K562 (cell line): ENCODE results near the gene UGT1A9. TPM values are rescaled to one million over a fixed set of nuclear protein-coding genes. Genes with fewer than 3 reads are reported as not detected.

Experiments used
- ATAC-seq: fragments of 200-7000 bp; cut with Tn5 transposase; 3 replicates; pipeline ENCODE4 v1.9.1; 2020; ENCODE audit warnings: moderate library complexity
- BruUV-seq: library from RNA; stranded (reverse); fragments of 400-500 nt; replicated peaks from 2 replicates; lab custom pipeline; 2021; lab: Mats Ljungman, UMichigan
- CTCF ChIA-PET: fragments of 300-600 bp; formaldehyde crosslinking; extraction: SDS; loops from one replicate; lab custom pipeline; 2021; ENCODE audit warnings: low intra/inter-chr PET ratio; lab: Yijun Ruan, JAX
- POLR2A ChIA-PET: fragments of 300-600, 350-650 bp; sonication (Branson Sonifier 250); formaldehyde crosslinking; extraction: SDS; loops from one replicate; lab custom pipeline; 2021; ENCODE audit warnings: antibody characterized with exemption, inconsistent platforms; lab: Yijun Ruan, JAX
- DNase-seq, 4 experiments: peaks; one replicate each; pipeline versions ENCODE4 v3.0.0 to v3.0.0-alpha.2; 2011 to 2018; ENCODE audit warnings: low spot score in 3 of 4, mixed read lengths in 3 of 4; ENCODE audit errors: extremely low read depth in 1 of 4
- FAIRE-seq: peaks from 2 replicates; lab custom pipeline; 2011; peaks lifted over from hg19 to GRCh38; lab: Jason Lieb, UNC
- H2AFZ ChIP-seq: 2 replicates; pipeline ENCODE4 v1.6.0; 2011; ENCODE audit warnings: low read depth, low read length, control low read depth, inconsistent platforms
- H3K27ac ChIP-seq: fragments of 200-600 bp; 3 replicates; pipeline ENCODE4 v1.8.0; 2011; ENCODE audit warnings: low read depth, mild to moderate bottlenecking, control low read depth, inconsistent platforms, low read length, moderate library complexity, mixed read lengths; ENCODE audit errors: extremely low read depth
- H3K27me3 ChIP-seq, 2 experiments: fragments of 300-600 bp in 1 of 2; 2 replicates in 1 of 2; 3 replicates in 1 of 2; pipeline versions ENCODE4 v1.6.0 to v1.8.0; 2011; ENCODE audit warnings: inconsistent platforms in 2 of 2, low read length in 2 of 2, mild to moderate bottlenecking in 1 of 2, mixed read lengths in 1 of 2, moderate library complexity in 1 of 2; ENCODE audit not compliant: control insufficient read depth in 2 of 2, insufficient read depth in 2 of 2
- H3K36me3 ChIP-seq: fragments of 300-600 bp; 3 replicates; pipeline ENCODE4 v1.8.0; 2011; ENCODE audit warnings: mild to moderate bottlenecking, low read length, inconsistent platforms; ENCODE audit not compliant: control insufficient read depth, insufficient read depth
- H3K4me1 ChIP-seq, 2 experiments: fragments of 200-600 bp in 1 of 2; replicated peaks in 1 of 2; 2 replicates in 1 of 2; 3 replicates in 1 of 2; pipeline versions ENCODE4 v1.5.1 to v1.8.0; 2011; ENCODE audit warnings: inconsistent platforms in 2 of 2, low read length in 2 of 2, mild to moderate bottlenecking in 1 of 2, mixed read lengths in 1 of 2, moderate library complexity in 1 of 2; ENCODE audit not compliant: control insufficient read depth in 2 of 2, insufficient read depth in 2 of 2
- H3K4me2 ChIP-seq: 2 replicates; pipeline ENCODE4 v1.6.1; 2011; ENCODE audit warnings: low read length, control low read depth, inconsistent platforms, mixed read lengths; ENCODE audit not compliant: insufficient read depth
- H3K4me3 ChIP-seq: fragments of 200-600 bp; sonication (generic), shearing (Covaris generic); 2 replicates; pipeline ENCODE4 v1.5.1; 2016; ENCODE audit warnings: control low read depth, inconsistent platforms
- H3K79me2 ChIP-seq: fragments of 200-600 bp; 3 replicates; pipeline ENCODE4 v1.8.0; 2011; ENCODE audit warnings: low read length, inconsistent platforms; ENCODE audit not compliant: control insufficient read depth, insufficient read depth
- H3K9ac ChIP-seq, 2 experiments: 2 replicates each; pipeline versions ENCODE4 v1.6.0 to v1.6.1; 2011; ENCODE audit warnings: low read depth in 2 of 2, low read length in 2 of 2, control low read depth in 1 of 2, inconsistent platforms in 1 of 2, mild to moderate bottlenecking in 1 of 2, mixed read lengths in 1 of 2; ENCODE audit not compliant: insufficient read depth in 1 of 2
- H3K9me1 ChIP-seq: one replicate; pipeline ENCODE4 v1.6.0; 2011; ENCODE audit warnings: inconsistent platforms, mild to moderate bottlenecking, low read length, moderate library complexity; ENCODE audit not compliant: control insufficient read depth, insufficient read depth
- H3K9me3 ChIP-seq: replicated peaks from 2 replicates; pipeline ENCODE4 v1.5.1; 2011; ENCODE audit warnings: low read depth, low read length, inconsistent platforms; ENCODE audit not compliant: control insufficient read depth, insufficient read depth
- H4K20me1 ChIP-seq: replicated peaks from 2 replicates; pipeline ENCODE4 v1.6.1; 2011; ENCODE audit warnings: low read length, inconsistent platforms, mixed read lengths; ENCODE audit not compliant: control insufficient read depth, insufficient read depth
- ATF1 ChIP-seq, 2 experiments: fragments of 450-650 bp in 1 of 2; IDR thresholded peaks; 2 replicates each; pipeline ENCODE4 v1.6.1; 2016; ENCODE audit warnings: missing compliant biosample characterization in 1 of 2, missing genetic modification characterization in 1 of 2
- DACH1 ChIP-seq: fragments of 450-650 bp; IDR thresholded peaks from 2 replicates; pipeline ENCODE4 v1.6.1; 2018; ENCODE audit not compliant: partially characterized antibody
- ETS1 ChIP-seq: conservative IDR thresholded peaks from 2 replicates; pipeline ENCODE4 v1.6.1; 2011; ENCODE audit warnings: low read depth, mild to moderate bottlenecking, low read length; ENCODE audit not compliant: control insufficient read depth
- KLF16 ChIP-seq: IDR thresholded peaks from 2 replicates; pipeline ENCODE4 v1.6.1; 2016; ENCODE audit warnings: antibody characterized with exemption
- MCM3 ChIP-seq: fragments of 450-650 bp; IDR thresholded peaks from 2 replicates; pipeline ENCODE4 v1.6.1; 2016
- MEIS2 ChIP-seq: fragments of 450-650 bp; IDR thresholded peaks from 2 replicates; pipeline ENCODE4 v1.6.1; 2014; ENCODE audit warnings: mild to moderate bottlenecking; ENCODE audit not compliant: partially characterized antibody
- SOX6 ChIP-seq: fragments of 450-650 bp; IDR thresholded peaks from 2 replicates; pipeline ENCODE4 v1.6.1; 2014; ENCODE audit warnings: mild to moderate bottlenecking
- TCFL5 ChIP-seq: fragments of 250-450 bp; sonication (Bioruptor Pico); conservative IDR thresholded peaks from 2 replicates; pipeline ENCODE4 v1.6.1; 2021; ENCODE audit warnings: mild to moderate bottlenecking, moderate library complexity, matching md5 sums
- ZBTB26 ChIP-seq: fragments of 450-650 bp; formaldehyde crosslinking; IDR thresholded peaks from 2 replicates; pipeline ENCODE4 v1.4.0; 2022; ENCODE audit warnings: missing genetic modification characterization
- ZFP1 ChIP-seq: fragments of 450-650 bp; formaldehyde crosslinking; IDR thresholded peaks from 2 replicates; pipeline ENCODE4 v1.4.0; 2020; ENCODE audit warnings: mild to moderate bottlenecking, mixed read lengths
- ZNF12 ChIP-seq: sonication (generic); formaldehyde crosslinking; IDR thresholded peaks from 2 replicates; pipeline ENCODE4 v1.4.0; 2020; ENCODE audit warnings: mild to moderate bottlenecking, missing genetic modification reagents
- ZNF707 ChIP-seq: fragments of 250-450 bp; sonication (Bioruptor Pico); conservative IDR thresholded peaks from 2 replicates; pipeline ENCODE4 v1.8.0; 2022; ENCODE audit warnings: inconsistent platforms, mild to moderate bottlenecking, moderate library complexity
- WGBS: fragments of 100-300 bp; shearing (Covaris generic); methylation state at CpG from one replicate; pipeline ENCODE4 v1.1.6; 2016; ENCODE audit warnings: low coverage, mixed read lengths; ENCODE audit not compliant: insufficient coverage; ENCODE audit errors: missing lambda C conversion rate; 5-methylcytosine and 5-hydroxymethylcytosine counted together
- in situ Hi-C: fragments of 300-500 bp; cut with MboI; formaldehyde crosslinking; loops from 4 replicates; pipeline ENCODE4 v1.15.0; 2018; ENCODE audit warnings: inconsistent platforms, mixed read lengths
- intact Hi-C: fragments of 100-400 bp; cut with micrococcal nuclease; formaldehyde crosslinking; loops from 2 replicates; pipeline ENCODE4 v1.14.2; 2022
- polyA plus RNA-seq, 8 experiments: library from polyadenylated mRNA; depleted of rRNA in 4 of 8; stranded (reverse) in 5 of 8; unstranded in 3 of 8; fragments of >200 nt; fragmentation: Nextera tagmentation in 2 of 8; fragmentation: Illumina TruSeq in 1 of 8; extraction: Ambion mirVana in 2 of 8; extraction: Trizol in 1 of 8; gene quantifications; 2 replicates each; pipeline versions ENCODE4 v1.2.1 to v1.2.3, GENCODE V29; 2011 to 2014; ENCODE audit warnings: inconsistent platforms in 1 of 8, missing spikeins in 1 of 8
- total RNA-seq, 7 experiments: library from RNA; depleted of rRNA in 6 of 7; stranded (reverse); fragments of >200 nt in 6 of 7; fragmentation: Illumina TruSeq in 2 of 7; extraction: Trizol in 2 of 7; gene quantifications; 2 replicates each; pipeline versions ENCODE4 v1.2.1 to v1.2.3, GENCODE V29; 2011 to 2021; ENCODE audit warnings: low replicate concordance in 1 of 7
- TF ChIP-seq, protein P1 (sequence below): fragments of 200-800 bp; sonication (Bioruptor generic); IDR thresholded peaks from 2 replicates; pipeline ENCODE4 v1.6.1; 2017; ENCODE audit warnings: missing genetic modification characterization, missing compliant biosample characterization

The UGT1A9 gene
- total and polyA plus RNA-seq, 9 of the 15 experiments (the other 6 are each of a cell fraction or from before 2014, with no cell fraction given) = 0.09 TPM; not detected in 8

DNA sequence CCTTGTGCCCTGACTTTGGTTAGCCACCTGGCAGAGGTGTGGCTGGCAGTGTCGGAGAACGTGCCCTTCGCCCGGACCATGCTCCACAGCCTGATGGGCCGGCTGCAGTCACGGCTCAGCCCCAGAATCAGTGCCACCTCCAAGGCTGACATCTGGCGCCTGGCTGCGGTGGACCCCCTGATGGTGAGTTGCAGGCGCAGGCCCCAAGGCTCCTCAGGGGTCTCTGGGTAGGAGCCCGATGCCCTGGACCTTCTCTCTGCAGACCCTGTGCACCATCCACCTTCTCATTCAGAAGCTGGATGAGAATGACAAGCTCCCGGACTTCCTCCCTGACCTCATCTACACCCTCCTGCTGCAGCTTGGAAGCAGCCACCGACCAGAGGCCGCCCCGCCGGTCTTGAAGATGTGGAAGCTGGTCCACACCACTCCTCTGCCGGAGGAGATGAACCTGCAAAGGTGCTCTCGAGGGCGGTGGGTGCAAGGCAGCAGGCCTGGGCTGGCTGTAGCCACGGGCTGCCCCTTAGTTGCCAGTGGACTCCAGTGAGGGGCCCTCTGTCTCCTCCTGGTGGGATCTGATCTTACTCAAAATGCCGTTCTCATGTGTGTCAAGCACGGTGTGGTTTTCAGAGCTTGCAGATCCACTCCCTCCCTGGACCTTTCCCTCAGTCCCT, 150.5 kb downstream of the UGT1A9 start:
- no peaks in the 10 kb centered on the region; the same call in 1 of the 2 replicates for H4K20me1 ChIP-seq
- H2AFZ ChIP-seq = no peak overlapping the region
- in situ Hi-C loops (no loop called here), intact Hi-C loops (no loop called here)
- CTCF ChIA-PET = no interaction called here
- no peak for TF ChIP-seq ZFP1 (CRISPR knock-in tag)
- TF ChIP-seq ZBTB26 (CRISPR knock-in tag) = no peak
- TF ChIP-seq, protein P1, sequence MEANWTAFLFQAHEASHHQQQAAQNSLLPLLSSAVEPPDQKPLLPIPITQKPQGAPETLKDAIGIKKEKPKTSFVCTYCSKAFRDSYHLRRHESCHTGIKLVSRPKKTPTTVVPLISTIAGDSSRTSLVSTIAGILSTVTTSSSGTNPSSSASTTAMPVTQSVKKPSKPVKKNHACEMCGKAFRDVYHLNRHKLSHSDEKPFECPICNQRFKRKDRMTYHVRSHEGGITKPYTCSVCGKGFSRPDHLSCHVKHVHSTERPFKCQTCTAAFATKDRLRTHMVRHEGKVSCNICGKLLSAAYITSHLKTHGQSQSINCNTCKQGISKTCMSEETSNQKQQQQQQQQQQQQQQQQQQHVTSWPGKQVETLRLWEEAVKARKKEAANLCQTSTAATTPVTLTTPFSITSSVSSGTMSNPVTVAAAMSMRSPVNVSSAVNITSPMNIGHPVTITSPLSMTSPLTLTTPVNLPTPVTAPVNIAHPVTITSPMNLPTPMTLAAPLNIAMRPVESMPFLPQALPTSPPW (CRISPR knock-in tag) = no peak
- TF ChIP-seq ZNF707 (CRISPR knock-in tag) = no peak
- TF ChIP-seq MCM3 = no peak
- TF ChIP-seq MEIS2 = no peak
- no peak for TF ChIP-seq ETS1
- no peak for TF ChIP-seq ATF1 (CRISPR knock-in tag; IDR thresholded peaks at IDR 0.05)
- TF ChIP-seq ATF1 (tag; IDR thresholded peaks at IDR 0.05) = no peak
- no peak for TF ChIP-seq DACH1
- no peak for TF ChIP-seq KLF16
- no peak for TF ChIP-seq SOX6
- no peak for TF ChIP-seq TCFL5 (CRISPR knock-in tag)
- no peak for TF ChIP-seq ZNF12 (CRISPR knock-in tag)
- TF ChIP-seq, all 486 proteins: peak for 0
- POLR2A ChIA-PET = interaction anchor here (1.5 kb wide), 1 partner anchor 10 kb away, joined by 6 read pairs; no protein-coding TSS in a partner anchor
- FAIRE-seq (no peak), DNase-seq (no peak), ATAC-seq (no peak)
- Histone ChIP-seq H3K4me2 (no peak overlapping the region), H3K36me3 (no peaks in the 10 kb centered on the region), H3K4me3 (no peak overlapping the region), H3K9me1 (no peaks in the 10 kb centered on the region), H3K79me2 (no peaks in the 10 kb centered on the region), H3K27me3 (peaks cover 2 to 58% of the 10 kb centered on the region in 2 experiments; a peak in 3 of 5 replicates), H3K9me3 (no peaks in the 10 kb centered on the region), H3K9ac (no peak overlapping the region), H3K27ac (no peak overlapping the region), H3K4me1 (no peaks in the 10 kb centered on the region; a peak in 1 of 5 replicates)
- no TSS peak for BruUV-seq
- WGBS = 0% methylated on average over 9 of the region's 21 CpGs
